ENCODE data around the gene TMEM26. TPM values are rescaled to one million over a fixed set of nuclear protein-coding genes. Genes with fewer than 3 reads are reported as not detected.

The TMEM26 gene
- total and polyA plus RNA-seq, 2 of the 13 experiments (the other 11 are each of a cell fraction or from before 2014, with no cell fraction given): not detected

DNA sequence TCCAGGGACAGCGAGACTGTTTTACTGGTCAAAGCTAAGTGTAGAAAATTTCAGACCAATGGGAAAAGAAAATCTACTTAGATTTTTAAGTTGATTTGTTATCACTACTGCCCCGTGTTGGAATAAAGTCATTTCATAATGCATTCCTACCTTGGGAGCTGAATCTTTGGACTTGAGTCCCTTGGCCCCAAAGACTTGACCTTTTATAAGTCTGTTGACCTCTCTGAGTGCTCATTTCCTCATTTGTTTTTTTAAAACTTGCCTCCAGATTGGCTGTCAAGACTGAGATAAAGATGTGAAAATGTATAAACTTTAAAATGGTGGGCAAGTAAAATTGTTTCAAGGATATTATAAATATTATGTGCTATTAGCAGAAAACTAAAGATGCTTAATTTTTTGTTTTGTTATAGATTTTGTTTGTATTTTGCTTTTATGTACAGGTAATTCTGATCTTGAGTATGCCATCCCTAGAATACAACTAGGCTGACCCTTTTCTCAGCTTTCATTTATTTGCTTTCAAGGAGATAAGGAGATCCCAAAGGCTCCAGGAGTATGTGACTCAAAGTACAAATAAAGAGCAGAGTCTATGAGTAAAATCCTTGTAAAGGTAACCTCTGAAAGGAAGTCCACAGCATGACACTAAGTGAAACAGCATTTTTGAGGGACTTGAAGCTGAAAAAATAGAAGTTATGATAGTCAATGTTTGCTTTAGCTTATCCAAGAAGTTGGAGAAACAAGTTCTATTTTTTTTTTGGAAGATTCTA is 54.6 kb downstream of the TMEM26 start (continued):
- TF ChIP-seq MLXIP (CRISPR knock-in tag; IDR thresholded peaks at IDR 0.05; ENCODE audit: borderline replicate concordance) (no peak), TBL1XR1 (IDR thresholded peaks at IDR 0.05; ENCODE audit: borderline replicate concordance, low read length, partially characterized antibody) (no peak)

GRCh38 chr10:61397175-61397986 is 55.8 kb downstream of the TMEM26 start:
- in situ Hi-C loops (cut with HindIII; ENCODE audit: extremely low pct_ligation_motif_present, low pct_unique_long_range_greater_than_20kb): no loop called here
- POLR2A ChIA-PET: no interaction called here
- no TSS peak for BruUV-seq (replicated peaks)
- H3K36me3 ChIP-seq (replicated peaks in 1 of 2; ENCODE audit: control insufficient read depth in 1 of 2, insufficient read depth in 2 of 2, low read length in 2 of 2): no peaks in the 10 kb centered on the region
- intact Hi-C loops (cut with micrococcal nuclease; ENCODE audit: unreplicated experiment): no loop called here
- peak overlapping the region; percentile 41 to 60 (median 44); a peak in 5 of 6 replicates for H3K4me3 ChIP-seq (replicated peaks in 1 of 3; ENCODE audit: insufficient read depth in 1 of 3, low read depth in 2 of 3, low read length in 3 of 3)
- CTCF ChIA-PET (ENCODE audit: low intra/inter-chr PET ratio, low total read pairs): no interaction called here
- 0 out of 2 replicates have a peak, but pooled peaks cover 5% of the 10 kb centered on the region for H3K4me1 ChIP-seq (ENCODE audit: insufficient read depth, low read length)
- peak overlapping the region; percentile 66 for H3K4me2 ChIP-seq (ENCODE audit: low read depth, low read length)
- H3K9me3 ChIP-seq (ENCODE audit: low read length): no peaks in the 10 kb centered on the region
- ATAC-seq (no peak), FAIRE-seq (no peak), DNase-seq (ENCODE audit: low spot score) (no peak)
- H3K27ac ChIP-seq (ENCODE audit: extremely low read length, insufficient read depth, low read length): no peak overlapping the region
- no peaks in the 10 kb centered on the region; a peak in 1 of 5 replicates for H3K27me3 ChIP-seq (ENCODE audit: control insufficient read depth in 1 of 2, insufficient read depth in 2 of 2, low read length in 2 of 2)
- peak overlapping the region; percentile 84 for H2AFZ ChIP-seq (ENCODE audit: low read length)
- H4K20me1 ChIP-seq (ENCODE audit: insufficient read depth, low read length): no peaks in the 10 kb centered on the region
- H3K9ac ChIP-seq (ENCODE audit: insufficient read depth, low read depth, low read length): no peak overlapping the region
- 8% methylated on average over 7 of the region's 7 CpGs for WGBS (ENCODE audit: low lambda C conversion rate)
- no peaks in the 10 kb centered on the region for H3K79me2 ChIP-seq (ENCODE audit: insufficient read depth, low read length)
- TF ChIP-seq REPIN1 (CRISPR knock-in tag; IDR thresholded peaks at IDR 0.05; ENCODE audit: borderline replicate concordance, low read depth): no peak
- TF ChIP-seq ZNF577 (CRISPR knock-in tag; IDR thresholded peaks at IDR 0.05; ENCODE audit: borderline replicate concordance, low read depth): no peak
- TF ChIP-seq, protein P1, sequence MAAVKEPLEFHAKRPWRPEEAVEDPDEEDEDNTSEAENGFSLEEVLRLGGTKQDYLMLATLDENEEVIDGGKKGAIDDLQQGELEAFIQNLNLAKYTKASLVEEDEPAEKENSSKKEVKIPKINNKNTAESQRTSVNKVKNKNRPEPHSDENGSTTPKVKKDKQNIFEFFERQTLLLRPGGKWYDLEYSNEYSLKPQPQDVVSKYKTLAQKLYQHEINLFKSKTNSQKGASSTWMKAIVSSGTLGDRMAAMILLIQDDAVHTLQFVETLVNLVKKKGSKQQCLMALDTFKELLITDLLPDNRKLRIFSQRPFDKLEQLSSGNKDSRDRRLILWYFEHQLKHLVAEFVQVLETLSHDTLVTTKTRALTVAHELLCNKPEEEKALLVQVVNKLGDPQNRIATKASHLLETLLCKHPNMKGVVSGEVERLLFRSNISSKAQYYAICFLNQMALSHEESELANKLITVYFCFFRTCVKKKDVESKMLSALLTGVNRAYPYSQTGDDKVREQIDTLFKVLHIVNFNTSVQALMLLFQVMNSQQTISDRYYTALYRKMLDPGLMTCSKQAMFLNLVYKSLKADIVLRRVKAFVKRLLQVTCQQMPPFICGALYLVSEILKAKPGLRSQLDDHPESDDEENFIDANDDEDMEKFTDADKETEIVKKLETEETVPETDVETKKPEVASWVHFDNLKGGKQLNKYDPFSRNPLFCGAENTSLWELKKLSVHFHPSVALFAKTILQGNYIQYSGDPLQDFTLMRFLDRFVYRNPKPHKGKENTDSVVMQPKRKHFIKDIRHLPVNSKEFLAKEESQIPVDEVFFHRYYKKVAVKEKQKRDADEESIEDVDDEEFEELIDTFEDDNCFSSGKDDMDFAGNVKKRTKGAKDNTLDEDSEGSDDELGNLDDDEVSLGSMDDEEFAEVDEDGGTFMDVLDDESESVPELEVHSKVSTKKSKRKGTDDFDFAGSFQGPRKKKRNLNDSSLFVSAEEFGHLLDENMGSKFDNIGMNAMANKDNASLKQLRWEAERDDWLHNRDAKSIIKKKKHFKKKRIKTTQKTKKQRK (IDR thresholded peaks at IDR 0.05; ENCODE audit: low read length): no peak
- no peak for TF ChIP-seq NKX3-1 (CRISPR knock-in tag; IDR thresholded peaks at IDR 0.05)
- 0 out of 2 replicates have a peak, but pooled peaks have one; percentile 9 for TF ChIP-seq KAT8 (CRISPR knock-in tag; IDR thresholded peaks at IDR 0.05)
- no peak for TF ChIP-seq MEF2D (CRISPR knock-in tag; IDR thresholded peaks at IDR 0.05)
- TF ChIP-seq MAFK (conservative IDR thresholded peaks at IDR 0.05 in 1 of 2, IDR thresholded peaks at IDR 0.05 in 1 of 2; ENCODE audit: low read length in 2 of 2): peak in 1 of 2 experiments; percentile 20; a peak in 1 of 4 replicates
- no peak for TF ChIP-seq SOX5 (CRISPR knock-in tag; IDR thresholded peaks at IDR 0.05; ENCODE audit: borderline replicate concordance)
- TF ChIP-seq EED (CRISPR knock-in tag; IDR thresholded peaks at IDR 0.05): no peak
